ENCODE results near the gene MAML2. TPM values are rescaled to one million over a fixed set of nuclear protein-coding genes. Genes with fewer than 3 reads are reported as not detected.

The MAML2 gene
- total RNA-seq, 4 donors from 2014 or later, result 20.0 to 33.7 (median 23.2) TPM

DNA sequence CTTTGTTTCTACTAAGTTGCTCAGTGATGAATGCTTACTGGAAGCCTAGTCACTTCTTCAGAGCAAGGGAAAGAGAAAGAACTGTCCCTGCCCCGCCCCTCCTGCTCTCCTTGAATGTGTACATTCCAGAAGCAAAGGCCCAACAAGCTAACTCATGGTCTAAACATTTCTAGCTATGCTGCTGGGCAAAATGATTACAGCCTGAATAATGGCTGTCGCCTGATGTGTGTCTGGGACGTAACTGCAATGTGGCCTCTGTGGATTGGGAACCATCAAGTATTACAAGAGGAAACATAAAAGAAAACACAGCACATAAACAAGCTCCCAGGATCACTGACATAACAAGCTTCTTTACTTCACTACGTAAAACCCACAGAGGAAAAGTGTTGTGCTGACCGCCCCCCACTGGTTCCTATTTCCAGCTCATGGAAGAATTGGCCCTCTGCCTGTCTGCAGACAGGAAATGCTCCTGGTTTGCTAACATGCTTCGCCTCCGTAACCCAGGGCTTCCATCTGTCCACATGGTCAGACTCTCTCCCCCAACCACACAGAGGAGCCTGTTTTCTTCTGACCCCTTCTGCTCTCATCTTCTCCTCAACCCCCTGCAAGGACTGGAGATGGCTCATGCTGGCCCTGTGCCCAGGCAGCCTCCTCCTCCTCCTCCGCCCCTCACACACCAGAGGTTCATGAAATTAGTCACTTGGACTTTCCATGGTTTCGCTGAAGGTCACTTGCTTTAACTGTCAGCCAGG lies 187.2 kb downstream of the MAML2 start:
- Histone ChIP-seq H3K27me3 (no peaks in the 10 kb centered on the region), H3K4me3 (peak overlapping the region; percentile 8 to 26 (median 23)), H3K27ac (replicated peaks in 1 of 4) (peak overlapping the region; percentile 75 to 86 (median 83)), H3K36me3 (no peaks in the 10 kb centered on the region), H3K9me3 (no peaks in the 10 kb centered on the region), H3K4me1 (peaks cover 39 to 59% (median 56%) of the 10 kb centered on the region in 4 donors)
- intact Hi-C loops (cut with DNase I), result no loop called here
- TF ChIP-seq, protein P1, sequence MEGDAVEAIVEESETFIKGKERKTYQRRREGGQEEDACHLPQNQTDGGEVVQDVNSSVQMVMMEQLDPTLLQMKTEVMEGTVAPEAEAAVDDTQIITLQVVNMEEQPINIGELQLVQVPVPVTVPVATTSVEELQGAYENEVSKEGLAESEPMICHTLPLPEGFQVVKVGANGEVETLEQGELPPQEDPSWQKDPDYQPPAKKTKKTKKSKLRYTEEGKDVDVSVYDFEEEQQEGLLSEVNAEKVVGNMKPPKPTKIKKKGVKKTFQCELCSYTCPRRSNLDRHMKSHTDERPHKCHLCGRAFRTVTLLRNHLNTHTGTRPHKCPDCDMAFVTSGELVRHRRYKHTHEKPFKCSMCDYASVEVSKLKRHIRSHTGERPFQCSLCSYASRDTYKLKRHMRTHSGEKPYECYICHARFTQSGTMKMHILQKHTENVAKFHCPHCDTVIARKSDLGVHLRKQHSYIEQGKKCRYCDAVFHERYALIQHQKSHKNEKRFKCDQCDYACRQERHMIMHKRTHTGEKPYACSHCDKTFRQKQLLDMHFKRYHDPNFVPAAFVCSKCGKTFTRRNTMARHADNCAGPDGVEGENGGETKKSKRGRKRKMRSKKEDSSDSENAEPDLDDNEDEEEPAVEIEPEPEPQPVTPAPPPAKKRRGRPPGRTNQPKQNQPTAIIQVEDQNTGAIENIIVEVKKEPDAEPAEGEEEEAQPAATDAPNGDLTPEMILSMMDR (IDR thresholded peaks at IDR 0.05), result peak in 2 of 3 experiments; percentile 17 to 32
- TF ChIP-seq EP300 (IDR thresholded peaks at IDR 0.05), result peak; percentile 59
- no peak for TF ChIP-seq POLR2A (IDR thresholded peaks at IDR 0.05; ENCODE audit: low read depth)
- peak; percentile 51 to 56 for TF ChIP-seq POLR2AphosphoS5 (IDR thresholded peaks at IDR 0.05)
- peak; percentile 94 for DNase-seq (ENCODE audit: extremely low spot score)
- 40% methylated on average over 9 of the region's 9 CpGs for WGBS

DNA sequence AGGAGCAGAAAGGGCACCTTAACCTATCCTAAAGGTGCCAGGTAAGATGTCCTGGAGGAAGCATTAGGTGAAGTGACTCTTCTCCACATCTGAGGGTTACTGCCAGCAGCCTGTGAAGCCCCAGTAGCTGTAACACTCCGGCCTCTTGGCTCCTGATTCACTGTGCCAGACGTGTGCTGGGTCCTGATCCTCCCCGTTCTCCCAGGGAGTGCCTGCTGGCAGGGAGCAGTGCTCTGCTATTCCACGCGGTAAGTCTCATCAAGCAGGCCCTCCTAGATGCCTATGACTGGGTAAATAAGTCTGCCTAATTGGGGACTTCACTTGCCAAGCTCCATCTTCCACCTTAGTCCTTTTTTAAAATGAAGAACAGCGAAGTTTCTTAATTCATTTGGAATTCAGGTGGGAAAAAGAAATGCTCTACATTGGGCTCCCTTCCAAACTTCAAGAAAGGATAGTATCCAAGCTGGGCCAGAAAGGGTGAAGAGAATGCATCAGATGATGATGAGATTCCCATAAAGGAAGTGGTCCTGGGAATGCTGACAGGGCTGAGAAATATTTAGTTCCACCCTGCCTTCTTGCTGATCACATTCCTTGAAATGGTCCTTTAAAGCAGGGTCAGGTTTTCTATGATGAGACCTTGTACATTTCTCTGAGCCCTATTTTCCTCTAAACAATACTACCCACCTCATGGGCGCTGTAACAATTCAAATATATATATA lies 188.0 kb downstream of the MAML2 start:
- Histone ChIP-seq H3K27me3 (no peaks in the 10 kb centered on the region), H3K9me3 (no peaks in the 10 kb centered on the region), H3K4me3 (no peak overlapping the region), H3K4me1 (peaks cover 39 to 62% (median 53%) of the 10 kb centered on the region in 4 donors), H3K36me3 (no peaks in the 10 kb centered on the region), H3K27ac (replicated peaks in 1 of 4) (peak overlapping the region; percentile 75 to 86 (median 83))
- 56% methylated on average over 7 of the region's 7 CpGs for WGBS
- no peak for TF ChIP-seq POLR2AphosphoS5 (IDR thresholded peaks at IDR 0.05)
- TF ChIP-seq, protein P1 (IDR thresholded peaks at IDR 0.05), result no peak
- no peak for TF ChIP-seq POLR2A (IDR thresholded peaks at IDR 0.05; ENCODE audit: low read depth)
- TF ChIP-seq EP300 (IDR thresholded peaks at IDR 0.05), result no peak
- no peak for DNase-seq (ENCODE audit: extremely low spot score)
- intact Hi-C loops (cut with DNase I), result no loop called here

DNA sequence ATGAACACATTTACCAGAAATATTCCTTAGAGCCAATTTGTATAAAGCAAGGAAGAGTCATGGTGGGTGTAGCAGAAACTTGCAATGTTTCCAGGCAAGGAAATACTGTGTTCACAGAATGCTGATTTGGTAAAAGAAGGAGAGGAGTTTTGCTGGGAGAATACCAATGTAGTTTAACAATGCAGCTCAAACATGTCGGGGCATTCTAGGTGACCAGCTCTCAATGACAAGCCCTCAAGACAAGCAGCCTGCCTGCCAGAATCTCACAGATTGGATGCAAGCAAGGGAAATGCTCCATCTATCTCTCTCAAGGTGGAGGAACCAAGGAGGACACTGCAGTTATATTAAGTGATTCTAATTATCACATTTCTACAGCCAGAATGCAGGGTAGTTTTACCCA lies 190.4 kb downstream of the MAML2 start:
- intact Hi-C loops (cut with DNase I), result no loop called here
- Histone ChIP-seq H3K4me3 (no peak overlapping the region), H3K27me3 (no peaks in the 10 kb centered on the region), H3K36me3 (no peaks in the 10 kb centered on the region), H3K4me1 (peaks cover 36 to 54% (median 42%) of the 10 kb centered on the region in 4 donors), H3K27ac (replicated peaks in 1 of 4) (no peak overlapping the region), H3K9me3 (no peaks in the 10 kb centered on the region)
- TF ChIP-seq EP300 (IDR thresholded peaks at IDR 0.05) (no peak), POLR2AphosphoS5 (IDR thresholded peaks at IDR 0.05) (no peak), POLR2A (IDR thresholded peaks at IDR 0.05; ENCODE audit: low read depth) (no peak)
- TF ChIP-seq, protein P1 (IDR thresholded peaks at IDR 0.05), result no peak
- DNase-seq (ENCODE audit: extremely low spot score), result no peak
- 87% methylated on average over 1 of the region's 1 CpG for WGBS

DNA sequence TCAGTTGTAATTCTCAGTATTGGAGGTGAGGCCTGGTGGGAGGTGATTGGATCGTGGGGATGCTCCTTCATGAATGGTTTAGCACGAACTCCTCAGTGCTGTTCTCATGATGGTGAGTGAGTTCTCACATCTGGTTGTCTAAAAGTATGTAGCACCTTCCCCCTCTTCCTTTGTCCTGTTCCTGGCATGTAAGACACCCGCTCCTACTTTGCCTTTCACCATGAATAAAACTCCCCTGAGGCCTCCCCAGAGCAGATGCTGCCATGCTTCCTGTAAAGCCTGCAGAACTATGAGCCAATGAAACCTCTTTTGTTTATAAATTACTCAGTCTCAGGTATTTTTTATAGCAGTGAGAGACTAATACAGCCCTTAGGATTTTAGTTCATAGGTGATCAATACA lies 191.5 kb downstream of the MAML2 start:
- DNase-seq (ENCODE audit: extremely low spot score), result no peak
- WGBS, result 86% methylated on average over 3 of the region's 3 CpGs
- TF ChIP-seq EP300 (IDR thresholded peaks at IDR 0.05) (no peak), POLR2AphosphoS5 (IDR thresholded peaks at IDR 0.05) (no peak), POLR2A (IDR thresholded peaks at IDR 0.05; ENCODE audit: low read depth) (no peak)
- TF ChIP-seq, protein P1 (IDR thresholded peaks at IDR 0.05), result no peak
- Histone ChIP-seq H3K4me3 (no peak overlapping the region), H3K27ac (replicated peaks in 1 of 4) (no peak overlapping the region), H3K9me3 (no peaks in the 10 kb centered on the region), H3K27me3 (no peaks in the 10 kb centered on the region), H3K4me1 (peaks cover 25 to 46% (median 31%) of the 10 kb centered on the region in 4 donors), H3K36me3 (no peaks in the 10 kb centered on the region)
- intact Hi-C loops (cut with DNase I), result no loop called here

Data from esophagus muscularis mucosa (tissue), 4 donors.